GM15510 (cell line): ENCODE results near the gene RPP25L.

Experiments used
- POLR2A ChIP-seq: IDR thresholded peaks from 3 replicates; pipeline ENCODE4 v1.6.1; 2011; ENCODE audit warnings: borderline replicate concordance; ENCODE audit not compliant: insufficient read length; ENCODE audit errors: extremely low read depth

The RPP25L gene, protein sequence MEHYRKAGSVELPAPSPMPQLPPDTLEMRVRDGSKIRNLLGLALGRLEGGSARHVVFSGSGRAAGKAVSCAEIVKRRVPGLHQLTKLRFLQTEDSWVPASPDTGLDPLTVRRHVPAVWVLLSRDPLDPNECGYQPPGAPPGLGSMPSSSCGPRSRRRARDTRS

DNA sequence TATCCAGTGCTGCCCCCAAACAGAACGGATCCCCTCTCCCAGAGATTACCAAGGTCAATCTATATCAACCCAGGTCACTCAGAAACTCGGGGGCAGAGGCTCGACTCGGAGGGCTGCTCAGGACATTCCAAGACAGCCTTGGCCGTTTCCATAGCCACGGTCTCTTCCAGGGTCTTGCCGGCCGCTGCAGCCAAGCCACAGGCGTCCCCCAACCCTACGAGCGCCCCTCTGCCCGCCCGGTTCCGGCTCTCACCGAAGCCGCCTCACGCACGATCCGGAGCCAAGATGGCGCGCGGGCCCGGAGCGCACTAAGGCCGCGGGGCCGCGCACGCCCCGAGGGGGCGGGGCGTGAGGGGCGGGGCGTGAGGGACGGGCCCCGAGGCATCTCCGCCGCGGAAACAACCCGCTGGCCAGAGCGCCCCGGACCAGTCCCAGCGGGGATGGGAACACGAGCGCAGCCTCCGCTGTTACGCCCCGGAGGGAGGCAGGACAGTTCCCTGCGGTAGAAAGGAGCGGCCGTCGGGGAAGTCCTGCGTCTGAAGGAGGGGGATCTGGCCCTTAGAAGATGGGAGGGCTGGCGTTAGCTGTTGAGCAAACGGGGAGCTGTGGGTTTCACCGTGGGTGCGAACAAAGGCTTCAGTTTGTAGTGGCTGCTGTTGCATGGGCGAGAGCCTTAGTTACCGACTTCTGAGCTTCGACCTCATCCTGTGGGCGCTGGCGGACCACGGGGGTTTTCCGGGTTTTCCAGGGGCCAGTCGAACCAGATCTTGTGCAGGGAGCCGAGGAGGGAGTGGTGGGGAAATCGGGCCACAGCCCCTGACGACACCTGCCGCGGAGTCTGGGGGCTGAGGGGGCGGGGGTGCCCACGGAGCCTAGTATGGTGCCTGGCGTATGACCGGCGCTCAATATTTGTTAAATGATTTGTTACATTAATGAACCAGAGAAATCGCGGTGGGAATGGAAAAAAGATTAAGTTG, at the start of gene RPP25L:
TSS of gene RPP25L (minus strand) at position 287 of the 977 bp plus-strand sequence. CDS start 801 bp downstream, outside the sequence.
- TF ChIP-seq POLR2A = peak; percentile 97

DNA sequence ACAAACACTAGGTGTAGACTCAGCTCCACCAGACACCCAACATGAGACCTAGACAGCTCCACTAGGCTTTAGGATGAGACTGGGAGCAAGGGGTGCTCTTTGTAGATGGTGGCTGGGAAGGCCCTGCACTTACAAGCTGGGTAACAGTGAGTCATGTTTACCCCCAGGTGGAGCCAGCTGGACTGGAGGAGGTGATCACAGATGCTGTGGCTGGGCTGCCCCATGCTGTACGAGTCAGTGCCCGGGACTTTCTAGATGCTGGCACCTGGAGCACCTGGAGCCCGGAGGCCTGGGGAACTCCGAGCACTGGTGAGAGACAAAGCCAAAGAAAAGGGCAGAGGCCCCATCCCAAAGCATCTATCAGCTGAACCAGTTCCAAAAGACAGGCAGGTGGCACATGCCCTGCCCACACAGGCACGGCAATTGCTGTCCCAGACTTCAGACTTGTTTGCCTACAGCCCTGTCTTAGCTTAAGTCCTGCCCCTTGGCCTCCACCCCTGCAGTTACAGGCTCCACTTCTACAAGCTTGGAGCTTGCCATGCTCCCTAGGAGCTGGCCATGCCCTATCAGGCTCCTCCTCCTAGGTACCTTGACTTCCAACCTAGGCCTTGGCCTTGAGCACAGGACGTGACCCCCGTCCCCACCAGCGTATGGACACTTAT, 47.8 kb upstream of the RPP25L start:
- no peak for TF ChIP-seq POLR2A

DNA sequence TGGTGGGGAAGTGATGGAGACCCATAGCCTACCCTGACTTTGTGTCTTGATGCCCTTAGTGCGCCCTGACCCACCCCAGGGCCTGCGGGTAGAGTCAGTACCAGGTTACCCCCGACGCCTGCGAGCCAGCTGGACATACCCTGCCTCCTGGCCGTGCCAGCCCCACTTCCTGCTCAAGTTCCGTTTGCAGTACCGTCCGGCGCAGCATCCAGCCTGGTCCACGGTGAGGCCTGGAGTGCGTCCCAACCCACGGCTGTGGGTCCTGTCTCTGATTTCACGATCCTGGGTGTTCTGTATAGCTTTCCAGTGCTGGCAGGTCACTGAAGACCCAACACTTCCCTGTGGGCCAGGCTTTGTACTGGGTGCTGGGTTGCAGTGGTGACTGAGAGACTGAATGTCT, 46.6 kb upstream of the RPP25L start:
- TF ChIP-seq POLR2A = no peak

DNA sequence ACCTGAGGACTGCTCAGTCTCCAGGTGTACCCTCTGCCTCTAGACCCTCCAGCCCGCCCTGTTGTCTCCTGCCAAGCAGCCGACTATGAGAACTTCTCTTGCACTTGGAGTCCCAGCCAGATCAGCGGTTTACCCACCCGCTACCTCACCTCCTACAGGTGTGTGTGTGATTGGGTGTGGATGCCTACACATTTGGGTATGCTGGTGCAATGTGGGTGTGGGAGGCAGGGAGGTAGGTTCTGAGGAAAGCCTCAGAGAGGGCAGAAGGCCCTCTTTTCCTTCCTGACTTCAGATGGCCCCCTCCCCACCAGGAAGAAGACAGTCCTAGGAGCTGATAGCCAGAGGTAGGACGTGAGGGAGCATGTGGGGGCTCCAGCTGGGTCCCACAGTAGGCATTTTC, 45.1 kb upstream of the RPP25L start:
- TF ChIP-seq POLR2A = no peak

DNA sequence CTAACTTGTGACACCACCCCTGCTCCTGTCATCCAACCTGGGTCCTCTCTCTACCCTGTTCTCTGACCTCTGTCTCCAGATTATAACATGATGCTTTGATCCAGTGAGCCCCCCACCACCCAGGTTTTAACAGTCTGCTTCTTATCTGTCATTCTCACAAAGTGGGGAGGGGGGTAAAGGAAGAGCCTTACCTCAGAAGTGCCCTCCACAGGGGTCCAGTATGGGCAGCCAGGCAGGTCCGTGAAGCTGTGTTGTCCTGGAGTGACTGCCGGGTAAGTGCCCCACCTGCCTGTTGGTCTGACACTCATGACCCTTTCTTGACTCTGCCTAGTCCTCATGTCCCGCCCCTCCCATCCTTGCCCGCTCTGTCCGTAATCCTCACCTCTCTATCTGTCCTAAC, 43.5 kb upstream of the RPP25L start:
- no peak for TF ChIP-seq POLR2A

DNA sequence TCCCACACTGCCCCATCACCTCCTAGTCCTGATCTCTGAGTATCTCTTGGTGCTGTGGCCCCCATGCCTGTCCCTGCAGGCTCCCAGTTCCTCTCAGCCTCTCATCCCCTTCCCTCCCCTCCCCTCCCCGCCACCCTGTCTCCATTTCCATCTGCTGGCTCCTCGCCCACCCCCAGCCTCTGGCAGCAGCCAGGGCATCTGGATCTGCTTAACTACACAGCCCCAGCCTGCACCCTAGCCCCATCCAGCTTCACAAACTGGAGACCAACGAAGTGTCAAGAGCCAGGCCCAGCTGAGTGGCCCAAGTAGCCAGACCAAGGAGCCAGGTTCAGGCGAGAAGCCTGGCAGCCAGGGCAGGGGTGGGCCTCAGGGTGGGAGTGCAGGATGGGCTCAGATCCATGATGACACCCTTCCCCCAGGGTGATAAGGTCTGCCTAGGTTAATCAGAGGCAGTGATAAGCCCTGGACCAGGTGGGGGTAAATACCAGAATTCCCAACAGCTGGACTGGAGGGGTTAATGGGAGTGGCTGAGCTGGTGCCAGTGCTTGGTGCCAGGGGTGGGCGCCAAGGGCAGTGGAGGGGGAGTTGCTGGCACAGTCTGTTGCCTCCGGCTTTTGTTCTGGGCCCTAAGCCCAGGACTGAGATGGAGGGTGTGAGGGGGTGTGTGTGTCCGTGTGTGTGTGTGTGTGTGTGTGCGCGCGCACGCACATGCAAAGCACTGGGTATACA, 42.6 kb upstream of the RPP25L start:
- TF ChIP-seq POLR2A = no peak

DNA sequence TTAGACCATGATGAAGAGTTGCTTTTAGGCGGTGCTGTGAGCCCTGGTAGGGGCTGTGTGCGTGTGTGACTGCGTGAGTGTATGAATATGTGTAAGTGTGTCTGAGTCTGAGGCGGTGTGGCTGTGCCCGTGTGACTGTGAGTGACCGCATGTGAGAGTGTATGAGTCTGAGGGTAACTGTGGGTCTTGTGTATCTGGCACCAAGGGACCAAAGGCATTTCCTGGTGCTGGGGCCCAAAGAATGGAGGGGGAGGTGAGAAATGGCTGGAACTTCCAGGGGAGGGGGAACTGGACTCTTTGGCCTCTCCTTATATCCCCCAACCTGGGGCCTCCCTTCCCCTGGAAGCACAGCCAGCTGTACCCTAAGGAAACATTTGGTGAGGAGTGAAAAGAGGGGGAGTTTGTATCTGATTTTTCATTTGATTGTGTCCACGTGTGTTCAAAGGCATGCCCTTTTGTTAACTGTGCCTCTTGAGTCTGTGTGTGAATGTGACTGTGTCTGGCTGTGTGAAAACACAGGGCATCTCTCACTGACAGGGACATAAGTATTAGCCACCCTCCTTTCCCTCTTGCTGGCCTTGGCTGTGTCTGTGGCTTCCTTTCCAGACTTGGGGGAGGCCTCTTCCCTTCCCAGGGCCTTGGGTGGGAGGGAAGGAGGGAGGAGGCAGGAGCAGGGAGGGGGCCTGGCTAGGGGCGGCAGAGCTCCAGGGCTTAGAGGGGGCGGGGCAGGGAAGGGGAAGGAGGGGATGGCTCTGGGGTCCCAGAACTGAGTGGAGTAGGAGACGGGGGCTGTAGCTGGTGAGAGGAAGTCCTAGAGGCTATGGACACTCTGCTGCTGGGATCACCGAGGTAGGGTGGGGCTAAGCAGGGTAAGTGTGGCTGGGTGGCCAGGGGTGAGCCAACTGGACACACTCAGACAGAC, 41.5 kb upstream of the RPP25L start:
- no peak for TF ChIP-seq POLR2A

DNA sequence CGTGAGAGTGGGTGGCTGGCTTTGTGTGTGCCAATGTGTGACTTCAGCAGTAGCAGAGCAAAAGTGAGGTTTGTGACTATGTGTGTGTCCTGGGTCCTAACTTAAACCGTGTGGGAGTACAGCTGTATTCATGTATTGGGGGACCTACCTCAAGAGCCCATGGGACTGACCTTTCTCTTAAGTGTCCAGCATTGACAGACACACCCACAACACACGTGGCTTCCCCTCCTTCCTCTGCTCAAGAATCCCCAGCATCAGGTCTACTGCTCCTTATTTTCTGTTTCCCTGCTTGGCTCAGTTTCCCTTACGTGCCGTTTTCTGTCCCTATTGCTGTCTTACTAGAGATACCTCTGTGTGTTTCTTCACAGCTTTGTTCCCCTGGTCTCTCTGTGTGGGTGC, 40.7 kb upstream of the RPP25L start:
- no peak for TF ChIP-seq POLR2A

DNA sequence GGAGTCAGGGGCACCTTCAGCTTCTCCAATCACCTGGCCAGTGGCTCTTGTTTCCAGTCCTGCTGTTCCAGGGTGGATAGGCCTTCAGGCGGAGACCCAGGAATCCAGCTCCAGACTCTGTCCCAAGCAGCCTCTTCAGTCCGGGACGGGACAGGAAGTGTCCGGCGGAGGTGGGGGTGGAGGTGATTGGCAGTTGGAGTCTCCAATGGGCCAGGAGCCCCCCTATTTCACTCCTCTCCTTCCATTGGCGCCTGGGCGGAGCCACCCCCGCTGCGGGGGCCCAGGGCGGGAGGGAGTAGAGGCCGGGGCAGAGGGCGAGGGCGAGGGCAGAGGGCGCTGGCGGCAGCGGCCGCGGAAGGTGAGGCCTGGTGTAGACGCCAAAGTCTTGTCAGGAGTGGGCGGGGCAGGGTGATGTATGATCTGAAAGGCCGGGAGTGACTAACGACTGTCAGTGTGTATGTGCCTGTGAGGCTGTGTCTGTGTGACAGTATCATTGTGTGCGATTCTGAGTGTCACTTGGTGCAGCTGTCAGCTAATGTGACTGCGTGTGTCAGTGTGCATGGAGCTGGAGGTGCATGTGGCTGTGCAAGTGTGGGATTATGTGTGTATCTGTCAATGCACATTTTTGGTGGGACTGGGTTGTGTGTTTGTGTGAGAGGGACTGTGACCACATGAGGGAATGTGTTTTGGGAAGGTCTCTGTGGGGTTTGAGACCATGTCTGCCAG, 40.1 kb upstream of the RPP25L start, which contains the start of gene IL11RA:
TSS of gene IL11RA (plus strand) at position 310 of the 726 bp plus-strand sequence. CDS start 3,033 bp downstream, outside the sequence.
- no peak for TF ChIP-seq POLR2A

DNA sequence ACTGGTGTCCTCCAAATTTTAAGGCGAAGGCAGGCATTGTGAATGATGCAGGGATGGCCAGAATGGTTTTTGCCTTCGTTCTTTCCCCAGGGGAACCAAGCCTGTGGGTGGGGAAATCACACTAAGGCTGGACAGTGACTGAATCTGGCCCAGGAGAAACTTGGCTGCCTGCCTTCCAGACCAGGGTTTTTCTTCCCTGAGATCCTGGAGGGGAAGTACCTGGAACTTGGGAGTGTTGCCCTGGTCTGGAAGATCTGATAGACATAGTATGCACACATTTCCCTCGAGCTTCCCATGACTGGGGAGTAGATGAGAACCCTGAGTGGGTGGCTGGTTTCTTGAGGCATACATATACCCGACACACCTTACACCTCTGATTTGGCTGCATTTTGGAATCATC, 39.4 kb upstream of the RPP25L start:
- no peak for TF ChIP-seq POLR2A

DNA sequence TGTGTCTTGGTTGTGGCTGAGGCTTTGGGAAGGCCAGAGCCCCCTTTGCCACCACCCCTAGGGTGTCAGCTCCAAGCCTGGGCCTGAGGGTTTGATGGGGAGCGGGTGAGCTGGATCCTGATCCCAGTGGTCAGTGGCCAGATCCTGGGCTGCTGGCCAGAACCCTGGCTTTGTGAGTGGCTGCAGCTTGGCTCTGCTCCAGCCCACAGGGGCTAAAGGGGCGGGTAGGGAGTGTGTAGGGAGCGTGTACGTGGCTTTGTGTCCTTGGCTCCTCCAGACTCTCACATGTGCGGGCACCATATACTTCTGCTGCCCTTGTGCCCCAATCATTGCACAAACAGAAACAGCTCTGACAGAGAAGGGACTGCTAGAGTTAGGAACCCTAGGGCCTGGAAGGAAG, 38.9 kb upstream of the RPP25L start:
- no peak for TF ChIP-seq POLR2A

DNA sequence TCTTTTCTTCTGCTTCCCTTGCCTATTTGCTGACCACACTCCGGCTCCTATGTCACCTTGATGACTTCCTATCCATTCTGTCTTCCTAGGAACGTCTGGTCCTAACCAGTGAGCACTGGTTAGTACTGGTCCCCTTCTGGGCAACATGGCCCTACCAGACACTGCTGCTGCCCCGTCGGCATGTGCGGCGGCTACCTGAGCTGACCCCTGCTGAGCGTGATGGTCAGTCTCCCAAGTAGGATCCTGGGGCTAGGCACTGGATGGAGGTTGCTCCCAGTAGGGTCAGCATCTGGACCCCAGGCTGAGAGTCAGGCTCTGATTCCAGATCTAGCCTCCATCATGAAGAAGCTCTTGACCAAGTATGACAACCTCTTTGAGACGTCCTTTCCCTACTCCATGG, 36.8 kb upstream of the RPP25L start:
- TF ChIP-seq POLR2A = no peak

DNA sequence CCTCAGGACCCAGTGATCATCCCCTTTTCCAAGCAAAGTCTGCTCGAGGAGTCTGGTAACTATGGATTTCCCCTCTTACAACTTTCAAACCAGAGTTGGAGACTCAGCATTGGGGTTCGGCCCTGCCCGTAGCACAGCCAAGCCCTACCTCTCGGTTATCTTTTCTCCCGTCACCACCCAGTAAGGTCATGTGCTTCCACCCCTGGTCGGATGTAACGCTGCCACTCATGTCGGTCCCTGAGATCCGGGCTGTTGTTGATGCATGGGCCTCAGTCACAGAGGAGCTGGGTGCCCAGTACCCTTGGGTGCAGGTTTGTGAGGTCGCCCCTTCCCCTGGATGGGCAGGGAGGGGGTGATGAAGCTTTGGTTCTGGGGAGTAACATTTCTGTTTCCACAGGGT, 35.8 kb upstream of the RPP25L start:
- no peak for TF ChIP-seq POLR2A

DNA sequence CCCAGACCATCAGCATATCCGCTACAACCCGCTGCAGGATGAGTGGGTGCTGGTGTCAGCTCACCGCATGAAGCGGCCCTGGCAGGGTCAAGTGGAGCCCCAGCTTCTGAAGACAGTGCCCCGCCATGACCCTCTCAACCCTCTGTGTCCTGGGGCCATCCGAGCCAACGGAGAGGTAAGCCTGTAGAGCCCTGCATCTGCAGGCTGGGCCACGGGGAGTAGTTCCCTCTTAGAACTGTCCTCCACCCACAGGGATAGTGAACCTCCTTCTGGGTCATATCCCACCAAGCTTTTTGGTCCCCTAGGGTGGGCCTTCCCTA, 35.1 kb upstream of the RPP25L start:
- no peak for TF ChIP-seq POLR2A
